ENCODE results near the gene RASGRP4.

Gene RASGRP4

GRCh38 chr19:38425222-38425809 lies 703 bp downstream of the RASGRP4 start:
- TF ChIP-seq CTCF (IDR thresholded peaks at IDR 0.05; ENCODE audit: low read depth, low read length, missing control alignments): no peak
- Histone ChIP-seq H3K4me3 (ENCODE audit: low read depth, low read length) (no peak overlapping the region), H3K27me3 (replicated peaks) (peaks cover under 1% of the 10 kb centered on the region), H3K36me3 (replicated peaks) (no peaks in the 10 kb centered on the region), H3K27ac (no peak overlapping the region)
- in situ Hi-C loops (cut with HindIII; ENCODE audit: low pct_ligation_motif_present, low sequenced_read_pairs): no loop called here
- DNase-seq: no peak

GRCh38 chr19:38424272-38424671 lies 1.7 kb downstream of the RASGRP4 start:
- no peak for TF ChIP-seq CTCF (IDR thresholded peaks at IDR 0.05; ENCODE audit: low read depth, low read length, missing control alignments)
- H3K27ac ChIP-seq: no peak overlapping the region
- DNase-seq: no peak
- H3K4me3 ChIP-seq (ENCODE audit: low read depth, low read length): no peak overlapping the region
- in situ Hi-C loops (cut with HindIII; ENCODE audit: low pct_ligation_motif_present, low sequenced_read_pairs): no loop called here
- H3K36me3 ChIP-seq (replicated peaks): no peaks in the 10 kb centered on the region
- H3K27me3 ChIP-seq (replicated peaks): no peaks in the 10 kb centered on the region

- no peak for TF ChIP-seq CTCF (IDR thresholded peaks at IDR 0.05; ENCODE audit: low read depth, low read length, missing control alignments)
- DNase-seq: no peak
- H3K27ac ChIP-seq: no peak overlapping the region
- no peaks in the 10 kb centered on the region for H3K27me3 ChIP-seq (replicated peaks)
- H3K4me3 ChIP-seq (ENCODE audit: low read depth, low read length): no peak overlapping the region
- no peaks in the 10 kb centered on the region for H3K36me3 ChIP-seq (replicated peaks)
- in situ Hi-C loops (cut with HindIII; ENCODE audit: low pct_ligation_motif_present, low sequenced_read_pairs): no loop called here
These were observed 3.6 kb downstream of the RASGRP4 start for GRCh38 chr19:38422438-38422837.

GRCh38 chr19:38421856-38422255 lies 4.2 kb downstream of the RASGRP4 start:
- no peaks in the 10 kb centered on the region for H3K36me3 ChIP-seq (replicated peaks)
- no peak for TF ChIP-seq CTCF (IDR thresholded peaks at IDR 0.05; ENCODE audit: low read depth, low read length, missing control alignments)
- no peaks in the 10 kb centered on the region for H3K27me3 ChIP-seq (replicated peaks)

GRCh38 chr19:38420935-38421334 lies 5.1 kb downstream of the RASGRP4 start:
- TF ChIP-seq CTCF (IDR thresholded peaks at IDR 0.05; ENCODE audit: low read depth, low read length, missing control alignments): no peak
- no peak overlapping the region for H3K27ac ChIP-seq
- in situ Hi-C loops (cut with HindIII; ENCODE audit: low pct_ligation_motif_present, low sequenced_read_pairs): no loop called here
- H3K36me3 ChIP-seq (replicated peaks): no peaks in the 10 kb centered on the region
- H3K27me3 ChIP-seq (replicated peaks): no peaks in the 10 kb centered on the region
- no peak for DNase-seq
- H3K4me3 ChIP-seq (ENCODE audit: low read depth, low read length): no peak overlapping the region

More at GRCh38 chr19:38421856-38422255, 4.2 kb downstream of the RASGRP4 start:
- no peak for DNase-seq
- in situ Hi-C loops (cut with HindIII; ENCODE audit: low pct_ligation_motif_present, low sequenced_read_pairs): no loop called here
- Histone ChIP-seq H3K27ac (no peak overlapping the region), H3K4me3 (ENCODE audit: low read depth, low read length) (no peak overlapping the region)

Measured in brain microvascular endothelial cell (primary cell).